Tibial artery (tissue), 4 donors: ENCODE data around the gene PIP4K2A.

Experiments used
- DNase-seq, 2 donors: peaks; one replicate each; pipeline ENCODE4 v3.0.0-alpha.2; 2019
- H3K27ac ChIP-seq, 2 donors: fragments of 200-600 bp; sonication (generic) in 1 of 2; 1 replicate in 1 of 2; 2 replicates in 1 of 2; pipeline ENCODE4 v1.5.1; 2018 to 2019; ENCODE audit warnings: mild to moderate bottlenecking in 1 of 2
- H3K27me3 ChIP-seq, 2 donors: fragments of 200-600 bp; sonication (generic) in 1 of 2; one replicate each; pipeline versions ENCODE4 v1.5.1 to v1.6.0; 2016 to 2019
- H3K36me3 ChIP-seq, 3 donors: fragments of 200-600 bp; sonication (generic) in 2 of 3; one replicate each; pipeline ENCODE4 v1.5.1; 2016 to 2019; ENCODE audit warnings: mild to moderate bottlenecking in 2 of 3
- H3K4me1 ChIP-seq, 4 donors: fragments of 200-600 bp; sonication (generic) in 2 of 4; 1 replicate in 3 of 4; 2 replicates in 1 of 4; pipeline ENCODE4 v1.5.1; 2016 to 2019
- H3K4me3 ChIP-seq, 2 donors: fragments of 200-600 bp; sonication (generic) in 1 of 2; 1 replicate in 1 of 2; 2 replicates in 1 of 2; pipeline ENCODE4 v1.5.1; 2018 to 2019; ENCODE audit warnings: mild to moderate bottlenecking in 2 of 2
- H3K9me3 ChIP-seq, 3 donors: fragments of 200-600 bp; sonication (generic) in 1 of 3; one replicate each; pipeline ENCODE4 v1.5.1; 2016 to 2019
- intact Hi-C: fragments of 100-400 bp; cut with DNase I; formaldehyde crosslinking; loops from one replicate; pipeline ENCODE4 v1.15.0; 2023; ENCODE audit warnings: low total_unique reads
- TF ChIP-seq, protein P1 (sequence below), 2 experiments: fragments of 200-600 bp in 1 of 2; fragments of 450-650 bp in 1 of 2; IDR thresholded peaks; one replicate each; pipeline ENCODE4 v1.5.1; 2017 to 2019; ENCODE audit warnings: antibody characterized with exemption in 2 of 2, mild to moderate bottlenecking in 1 of 2, moderate library complexity in 1 of 2

Gene PIP4K2A

DNA sequence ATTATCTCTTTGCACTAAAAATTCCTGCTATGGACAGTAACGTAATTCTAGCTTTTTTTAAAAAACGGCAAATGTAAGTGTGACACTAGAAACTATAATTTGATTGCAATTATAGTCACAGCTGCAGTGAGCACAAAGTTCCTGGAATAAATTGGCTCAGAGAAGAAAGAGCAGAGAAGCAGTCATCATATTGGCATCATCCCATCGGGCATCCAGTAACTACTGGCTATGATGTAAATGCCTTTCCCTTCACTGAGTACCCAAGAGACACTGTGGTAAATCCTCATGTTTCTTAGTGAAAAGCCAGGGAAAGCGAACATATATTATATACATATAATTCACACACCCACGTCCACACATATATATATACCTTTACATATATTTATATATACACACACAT, 43.6 kb downstream of the PIP4K2A start:
- Histone ChIP-seq H3K36me3 (no peaks in the 10 kb centered on the region), H3K4me1 (peaks cover 0 to 65% (median 2%) of the 10 kb centered on the region in 4 donors), H3K4me3 (no peak overlapping the region), H3K9me3 (no peaks in the 10 kb centered on the region), H3K27ac (no peak overlapping the region), H3K27me3 (no peaks in the 10 kb centered on the region)
- intact Hi-C loops = no loop called here
- no peak for DNase-seq
- TF ChIP-seq, protein P1, sequence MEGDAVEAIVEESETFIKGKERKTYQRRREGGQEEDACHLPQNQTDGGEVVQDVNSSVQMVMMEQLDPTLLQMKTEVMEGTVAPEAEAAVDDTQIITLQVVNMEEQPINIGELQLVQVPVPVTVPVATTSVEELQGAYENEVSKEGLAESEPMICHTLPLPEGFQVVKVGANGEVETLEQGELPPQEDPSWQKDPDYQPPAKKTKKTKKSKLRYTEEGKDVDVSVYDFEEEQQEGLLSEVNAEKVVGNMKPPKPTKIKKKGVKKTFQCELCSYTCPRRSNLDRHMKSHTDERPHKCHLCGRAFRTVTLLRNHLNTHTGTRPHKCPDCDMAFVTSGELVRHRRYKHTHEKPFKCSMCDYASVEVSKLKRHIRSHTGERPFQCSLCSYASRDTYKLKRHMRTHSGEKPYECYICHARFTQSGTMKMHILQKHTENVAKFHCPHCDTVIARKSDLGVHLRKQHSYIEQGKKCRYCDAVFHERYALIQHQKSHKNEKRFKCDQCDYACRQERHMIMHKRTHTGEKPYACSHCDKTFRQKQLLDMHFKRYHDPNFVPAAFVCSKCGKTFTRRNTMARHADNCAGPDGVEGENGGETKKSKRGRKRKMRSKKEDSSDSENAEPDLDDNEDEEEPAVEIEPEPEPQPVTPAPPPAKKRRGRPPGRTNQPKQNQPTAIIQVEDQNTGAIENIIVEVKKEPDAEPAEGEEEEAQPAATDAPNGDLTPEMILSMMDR (IDR thresholded peaks at IDR 0.05) = no peak

DNA sequence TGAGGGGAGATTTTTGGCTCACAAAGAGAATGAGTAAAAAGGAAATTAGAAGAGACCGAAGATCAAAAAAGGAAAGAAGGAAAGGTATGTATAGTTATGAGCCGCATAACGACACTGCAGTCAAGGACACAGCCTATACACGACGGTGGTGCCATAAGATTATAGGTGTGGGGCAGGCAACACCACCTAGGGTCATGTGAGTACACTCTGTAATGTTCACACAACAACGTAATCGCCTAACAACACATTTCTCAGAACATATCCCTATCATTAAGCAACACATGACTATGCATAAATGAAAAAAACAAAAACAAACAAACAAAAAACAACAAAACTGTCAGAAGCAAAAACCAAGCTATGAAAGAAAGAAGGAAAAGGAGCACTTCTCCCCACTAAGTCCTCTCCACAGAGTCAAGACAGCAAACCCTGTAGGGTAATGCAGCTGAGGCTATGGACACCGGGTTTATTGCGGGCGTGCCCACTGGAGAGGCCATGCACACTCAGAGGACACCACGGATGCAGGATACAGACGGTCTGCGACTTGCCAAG, 45.1 kb downstream of the PIP4K2A start:
- Histone ChIP-seq H3K27ac (no peak overlapping the region), H3K4me3 (no peak overlapping the region), H3K36me3 (no peaks in the 10 kb centered on the region), H3K27me3 (no peaks in the 10 kb centered on the region), H3K9me3 (no peaks in the 10 kb centered on the region), H3K4me1 (peaks cover 0 to 49% (median 0%) of the 10 kb centered on the region in 4 donors)
- intact Hi-C loops = no loop called here
- no peak for DNase-seq
- TF ChIP-seq, protein P1 (IDR thresholded peaks at IDR 0.05) = no peak

DNA sequence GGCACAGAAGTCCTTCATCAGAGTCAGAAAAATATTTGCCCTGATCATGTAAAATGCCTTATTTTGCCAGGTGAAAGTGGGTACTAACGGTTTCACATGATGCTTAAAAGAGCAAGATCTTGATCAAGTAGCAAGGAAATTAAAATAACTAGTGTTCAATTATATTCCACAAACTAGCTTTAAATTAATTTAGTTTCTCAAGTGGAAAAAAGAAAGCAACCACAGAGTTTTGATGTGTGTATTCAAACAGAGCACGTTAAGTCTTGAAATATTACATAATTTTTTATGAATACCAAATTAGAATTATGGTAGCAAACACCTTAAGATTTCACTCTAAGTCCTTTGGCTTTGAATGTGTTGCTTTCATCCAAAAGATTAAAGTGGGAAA, 47.3 kb downstream of the PIP4K2A start:
- intact Hi-C loops = no loop called here
- Histone ChIP-seq H3K4me3 (no peak overlapping the region), H3K9me3 (no peaks in the 10 kb centered on the region), H3K27ac (no peak overlapping the region), H3K4me1 (peaks cover 0 to 34% (median 0%) of the 10 kb centered on the region in 4 donors), H3K36me3 (no peaks in the 10 kb centered on the region), H3K27me3 (no peaks in the 10 kb centered on the region)
- TF ChIP-seq, protein P1 (IDR thresholded peaks at IDR 0.05) = no peak
- no peak for DNase-seq

DNA sequence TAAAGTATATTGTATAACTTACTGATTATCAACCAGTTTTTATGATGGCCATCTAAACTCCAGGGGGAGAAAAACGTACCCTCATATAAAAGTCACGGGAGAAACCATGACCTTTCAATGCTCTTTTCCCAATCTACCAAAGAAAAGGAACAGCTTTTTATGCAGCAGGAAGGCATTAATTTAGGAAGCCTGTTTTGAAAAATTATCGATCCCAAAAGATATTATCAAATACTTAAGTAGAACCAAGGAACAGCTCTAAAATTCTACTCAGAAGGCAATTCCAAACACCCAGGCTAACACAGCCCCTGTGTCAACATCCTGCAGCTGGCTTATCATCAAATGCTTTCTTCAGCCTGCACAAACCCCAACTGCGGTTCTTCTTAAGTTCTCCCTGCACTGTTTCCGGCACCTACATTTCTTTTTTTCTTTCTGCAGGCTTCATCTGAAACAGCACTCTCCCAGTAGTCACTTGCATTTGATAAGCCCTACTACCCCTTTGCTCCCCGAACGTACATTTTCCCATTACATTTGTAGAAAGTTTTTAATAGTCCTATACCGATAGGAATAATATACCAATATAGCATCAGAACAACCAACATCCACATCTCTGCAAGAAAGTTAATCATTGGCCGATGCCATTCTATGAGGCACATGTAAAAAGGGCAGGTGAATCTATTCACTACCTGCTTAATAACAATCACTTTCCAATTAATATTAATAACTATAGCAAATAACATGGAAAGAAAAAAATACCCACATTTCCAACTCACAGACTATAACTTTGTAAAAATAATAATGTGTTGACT, 47.9 kb downstream of the PIP4K2A start:
- H3K4me3 ChIP-seq = no peak overlapping the region
- TF ChIP-seq, protein P1 (IDR thresholded peaks at IDR 0.05) = no peak

DNA sequence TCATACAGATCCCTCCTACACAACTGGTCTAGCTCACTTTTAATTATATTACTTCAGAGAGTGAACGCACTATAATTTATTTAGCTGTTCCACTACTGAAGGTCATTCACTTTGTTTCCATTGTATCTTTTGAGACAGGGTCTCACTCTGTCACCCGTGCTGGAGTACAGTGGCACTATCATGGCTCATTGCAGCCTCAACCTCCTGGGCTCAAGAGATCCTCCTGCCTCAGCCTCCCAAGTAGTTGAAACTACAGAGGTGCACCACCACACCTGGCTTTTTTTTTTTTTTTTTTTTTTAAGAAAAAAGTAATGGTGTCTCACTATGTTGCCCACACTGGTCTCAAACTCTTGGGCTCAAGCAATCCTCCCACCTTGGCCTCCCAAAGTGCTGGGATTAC, 49.0 kb downstream of the PIP4K2A start:
- intact Hi-C loops = no loop called here
- Histone ChIP-seq H3K4me1 (peaks cover 0 to 23% (median 0%) of the 10 kb centered on the region in 4 donors), H3K9me3 (no peaks in the 10 kb centered on the region), H3K27me3 (no peaks in the 10 kb centered on the region), H3K36me3 (no peaks in the 10 kb centered on the region), H3K27ac (no peak overlapping the region), H3K4me3 (no peak overlapping the region)
- TF ChIP-seq, protein P1 (IDR thresholded peaks at IDR 0.05) = no peak
- no peak for DNase-seq

More for the DNA sequence above, 47.9 kb downstream of the PIP4K2A start:
- Histone ChIP-seq H3K9me3 (no peaks in the 10 kb centered on the region), H3K27me3 (no peaks in the 10 kb centered on the region), H3K4me1 (peaks cover 0 to 34% (median 0%) of the 10 kb centered on the region in 4 donors), H3K36me3 (no peaks in the 10 kb centered on the region), H3K27ac (no peak overlapping the region)
- intact Hi-C loops = no loop called here
- no peak for DNase-seq
